Stromal cell of bone marrow (primary cell): Measurements from ENCODE around the gene FXR1.
"Not testable (repeated sequence)": the region's sequence is repeated elsewhere in the genome, so short reads cannot be mapped to it uniquely, and the experiment has no call there.

ENCODE experiments used
- DNase-seq: peaks from one replicate; pipeline ENCODE4 v3.0.0-alpha.2; 2012; ENCODE audit warnings: low read depth

Gene FXR1

GRCh38 chr3:180912304-180913296 is at the start of gene FXR1:
Gene FXR1 (plus strand): TSS chr3:180912670. CDS start chr3:180912686, 16 bp downstream.
- peak; percentile 74 for DNase-seq

GRCh38 chr3:180870008-180870699 is 42.3 kb upstream of the FXR1 start:
- DNase-seq = peak; percentile 27

GRCh38 chr3:180871901-180872300 is 40.6 kb upstream of the FXR1 start:
- DNase-seq = peak; percentile 58

- not testable (repeated sequence) for DNase-seq
Observed at GRCh38 chr3:180872430-180872829, 40.0 kb upstream of the FXR1 start.

GRCh38 chr3:180875124-180875698 is 37.3 kb upstream of the FXR1 start:
- DNase-seq = no peak

GRCh38 chr3:180881065-180881801 is 31.2 kb upstream of the FXR1 start:
- no peak for DNase-seq

GRCh38 chr3:180882115-180882514 is 30.4 kb upstream of the FXR1 start:
- DNase-seq = no peak

GRCh38 chr3:180888992-180889560 is 23.4 kb upstream of the FXR1 start:
- DNase-seq = no peak

GRCh38 chr3:180898572-180898971 is 13.9 kb upstream of the FXR1 start:
- no peak for DNase-seq

- no peak for DNase-seq
Observed at GRCh38 chr3:180909369-180910127, 2.9 kb upstream of the FXR1 start.

GRCh38 chr3:180910823-180911222 is 1.6 kb upstream of the FXR1 start:
- no peak for DNase-seq

GRCh38 chr3:180911876-180912303 is 580 bp upstream of the FXR1 start:
- DNase-seq = no peak

- no peak for DNase-seq
Observed at GRCh38 chr3:180913581-180914404, 1.3 kb downstream of the FXR1 start.

GRCh38 chr3:180918542-180918941 is 6.1 kb downstream of the FXR1 start:
- no peak for DNase-seq

- DNase-seq = no peak
Observed at GRCh38 chr3:180922242-180922641, 9.8 kb downstream of the FXR1 start.

GRCh38 chr3:180923561-180923960 is 11.1 kb downstream of the FXR1 start:
- no peak for DNase-seq

- DNase-seq = no peak
Observed at GRCh38 chr3:180926526-180926925, 14.1 kb downstream of the FXR1 start.

- no peak for DNase-seq
Observed at GRCh38 chr3:180929376-180929775, 16.9 kb downstream of the FXR1 start.

- no peak for DNase-seq
Observed at GRCh38 chr3:180930526-180930925, 18.1 kb downstream of the FXR1 start.

GRCh38 chr3:180932819-180933218 is 20.3 kb downstream of the FXR1 start:
- no peak for DNase-seq
